ENCODE measurements around the gene COL26A1. TPM values are rescaled to one million over a fixed set of nuclear protein-coding genes. Genes with fewer than 3 reads are reported as not detected.

The COL26A1 gene
- total RNA-seq (ENCODE audit: unreplicated experiment): 66.2 TPM
- long read RNA-seq, transcript COL26A1-201 (13 exons, 3,033 nt): minor isoform, 8 of 30 reads
- long read RNA-seq, transcript COL26A1-203 (13 exons, 2,970 nt): major isoform, 10 of 30 reads
- long read RNA-seq, partial matches to known transcripts: 0 of 30 reads
- long read RNA-seq, other reads (novel, unspliced or antisense): 12 of 30 reads

GRCh38 chr7:101362334-101363195, at the start of gene COL26A1:
COL26A1 (plus strand) TSS chr7:101362875; CDS start chr7:101363033, 158 bp downstream.
- DNase-seq: peak; percentile 81
- Mint-ChIP-seq H3K27ac (ENCODE audit: unreplicated experiment) (peak within 1 kb of the TSS; percentile 43), H3K27me3 (ENCODE audit: unreplicated experiment) (peaks cover 2% of the 10 kb centered on the region), H3K4me3 (ENCODE audit: unreplicated experiment) (peak within 1 kb of the TSS; percentile 86), H3K9me3 (ENCODE audit: unreplicated experiment) (no peaks in the 10 kb centered on the region), H3K36me3 (ENCODE audit: unreplicated experiment) (no peaks in the 10 kb centered on the region), H3K4me1 (ENCODE audit: low read depth, unreplicated experiment) (peaks cover 15% of the 10 kb centered on the region)
- TF ChIP-seq, protein P1, sequence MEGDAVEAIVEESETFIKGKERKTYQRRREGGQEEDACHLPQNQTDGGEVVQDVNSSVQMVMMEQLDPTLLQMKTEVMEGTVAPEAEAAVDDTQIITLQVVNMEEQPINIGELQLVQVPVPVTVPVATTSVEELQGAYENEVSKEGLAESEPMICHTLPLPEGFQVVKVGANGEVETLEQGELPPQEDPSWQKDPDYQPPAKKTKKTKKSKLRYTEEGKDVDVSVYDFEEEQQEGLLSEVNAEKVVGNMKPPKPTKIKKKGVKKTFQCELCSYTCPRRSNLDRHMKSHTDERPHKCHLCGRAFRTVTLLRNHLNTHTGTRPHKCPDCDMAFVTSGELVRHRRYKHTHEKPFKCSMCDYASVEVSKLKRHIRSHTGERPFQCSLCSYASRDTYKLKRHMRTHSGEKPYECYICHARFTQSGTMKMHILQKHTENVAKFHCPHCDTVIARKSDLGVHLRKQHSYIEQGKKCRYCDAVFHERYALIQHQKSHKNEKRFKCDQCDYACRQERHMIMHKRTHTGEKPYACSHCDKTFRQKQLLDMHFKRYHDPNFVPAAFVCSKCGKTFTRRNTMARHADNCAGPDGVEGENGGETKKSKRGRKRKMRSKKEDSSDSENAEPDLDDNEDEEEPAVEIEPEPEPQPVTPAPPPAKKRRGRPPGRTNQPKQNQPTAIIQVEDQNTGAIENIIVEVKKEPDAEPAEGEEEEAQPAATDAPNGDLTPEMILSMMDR (IDR thresholded peaks at IDR 0.05; ENCODE audit: partially characterized antibody, unreplicated experiment): no peak

DNA sequence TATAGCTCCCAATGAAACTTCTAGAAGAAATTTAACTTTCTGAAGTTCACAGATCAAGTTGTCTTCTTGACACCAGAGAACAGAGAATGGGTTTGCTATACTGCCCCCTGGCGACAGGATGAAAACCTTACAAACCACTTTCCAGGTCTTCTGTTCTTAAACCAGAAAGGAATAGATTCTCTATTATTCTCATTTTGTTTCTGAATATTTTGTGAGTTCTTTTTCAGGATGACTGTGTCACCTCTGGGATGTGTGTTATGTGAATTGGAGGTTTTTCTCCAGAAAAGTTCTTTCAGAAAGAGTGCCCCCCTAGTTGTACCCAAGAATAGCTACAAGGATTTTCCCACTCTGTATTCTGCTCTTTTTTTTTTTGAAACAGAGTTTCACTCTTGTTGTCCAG, 47.3 kb upstream of the COL26A1 start:
- H3K36me3 Mint-ChIP-seq (ENCODE audit: unreplicated experiment): peaks cover 12% of the 10 kb centered on the region
- DNase-seq: peak; percentile 41
- H3K9me3 Mint-ChIP-seq (ENCODE audit: unreplicated experiment): peaks cover 7% of the 10 kb centered on the region
- H3K4me3 Mint-ChIP-seq (ENCODE audit: unreplicated experiment): no peak overlapping the region
- H3K4me1 Mint-ChIP-seq (ENCODE audit: low read depth, unreplicated experiment): no peaks in the 10 kb centered on the region
- H3K27ac Mint-ChIP-seq (ENCODE audit: unreplicated experiment): no peak overlapping the region
- TF ChIP-seq, protein P1 (IDR thresholded peaks at IDR 0.05; ENCODE audit: partially characterized antibody, unreplicated experiment): peak; percentile 80
- peaks cover 1% of the 10 kb centered on the region for H3K27me3 Mint-ChIP-seq (ENCODE audit: unreplicated experiment)

DNA sequence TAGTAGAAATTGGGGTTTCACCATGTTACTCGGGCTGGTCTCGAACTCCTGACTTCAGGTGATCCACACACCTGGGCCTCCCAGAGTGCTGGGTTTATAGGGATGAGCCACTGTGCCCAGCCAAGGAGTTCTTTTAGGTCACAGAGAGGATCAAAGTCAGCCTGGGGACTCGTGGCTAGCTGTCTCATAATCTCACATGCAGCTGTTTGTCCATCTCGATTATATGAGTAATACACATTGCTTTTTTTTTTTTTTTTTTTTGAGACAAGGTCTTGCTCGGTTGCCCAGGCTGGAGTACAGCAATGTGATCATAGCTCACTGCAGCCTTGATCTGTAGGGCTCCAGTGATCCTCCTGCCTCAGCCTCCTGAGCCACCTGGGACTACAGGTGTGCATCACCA, 43.3 kb upstream of the COL26A1 start:
- Mint-ChIP-seq H3K9me3 (ENCODE audit: unreplicated experiment) (peaks cover 5% of the 10 kb centered on the region), H3K4me1 (ENCODE audit: low read depth, unreplicated experiment) (peaks cover 3% of the 10 kb centered on the region), H3K27ac (ENCODE audit: unreplicated experiment) (no peak overlapping the region), H3K4me3 (ENCODE audit: unreplicated experiment) (no peak overlapping the region), H3K36me3 (ENCODE audit: unreplicated experiment) (peaks cover 5% of the 10 kb centered on the region), H3K27me3 (ENCODE audit: unreplicated experiment) (peaks cover 5% of the 10 kb centered on the region)
- no peak for DNase-seq
- TF ChIP-seq, protein P1 (IDR thresholded peaks at IDR 0.05; ENCODE audit: partially characterized antibody, unreplicated experiment): no peak

DNA sequence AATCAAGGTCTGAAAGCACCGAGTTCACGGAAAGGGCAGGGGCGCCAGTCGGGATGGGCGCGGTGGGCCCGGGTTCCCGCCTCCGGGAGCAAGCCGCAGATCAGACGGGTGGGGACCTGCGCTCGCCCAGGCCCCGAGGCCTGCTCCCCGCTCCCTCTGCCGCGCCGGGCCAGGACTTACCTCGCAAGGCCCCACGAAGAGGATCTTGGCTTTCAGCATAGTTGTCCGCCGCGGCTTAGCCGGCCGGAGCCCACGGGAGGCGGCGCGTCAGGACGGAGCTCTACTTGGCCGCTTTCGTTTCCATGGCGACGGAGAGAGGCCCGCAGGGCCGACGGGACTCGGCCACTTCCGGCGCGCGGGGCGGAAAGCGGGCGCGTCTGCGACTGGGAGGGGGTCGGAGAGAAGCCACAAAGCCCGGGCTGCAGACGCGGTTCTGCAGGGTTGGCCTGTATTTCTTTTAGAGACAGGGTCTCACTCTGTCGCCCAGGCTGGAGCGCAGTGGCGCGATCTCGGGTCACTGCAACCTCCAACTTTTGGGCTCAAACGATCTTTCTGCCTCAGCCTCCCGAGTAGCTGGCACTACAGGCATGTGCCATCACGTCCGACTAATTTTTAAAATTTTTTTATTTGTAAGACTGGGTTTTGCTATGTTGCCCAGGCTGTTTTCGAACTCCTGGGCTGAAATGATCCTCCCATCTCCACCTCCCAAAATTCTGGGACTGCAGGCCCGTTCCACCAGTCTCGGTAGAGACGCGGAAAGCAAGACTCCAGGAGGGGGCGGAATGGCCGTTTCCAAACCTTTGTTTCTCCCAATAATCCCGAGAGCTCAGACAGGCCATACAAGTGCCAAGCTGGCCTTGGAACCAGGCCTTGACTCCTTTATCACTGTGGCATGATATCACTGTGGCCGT, 40.9 kb upstream of the COL26A1 start, which contains the start of gene IFT22:
TSS of gene IFT22 (minus strand) at position 322 of the 911 bp plus-strand sequence. CDS start at position 219, 103 bp downstream.
- H3K4me3 Mint-ChIP-seq (ENCODE audit: unreplicated experiment): peak within 1 kb of the TSS; percentile 95
- TF ChIP-seq, protein P1 (IDR thresholded peaks at IDR 0.05; ENCODE audit: partially characterized antibody, unreplicated experiment): no peak
- peak within 1 kb of the TSS; percentile 97 for H3K27ac Mint-ChIP-seq (ENCODE audit: unreplicated experiment)
- peak; percentile 95 for DNase-seq
- no peaks in the 10 kb centered on the region for H3K36me3 Mint-ChIP-seq (ENCODE audit: unreplicated experiment)
- H3K27me3 Mint-ChIP-seq (ENCODE audit: unreplicated experiment): peaks cover 5% of the 10 kb centered on the region
- peaks cover 5% of the 10 kb centered on the region for H3K9me3 Mint-ChIP-seq (ENCODE audit: unreplicated experiment)
- H3K4me1 Mint-ChIP-seq (ENCODE audit: low read depth, unreplicated experiment): peaks cover 3% of the 10 kb centered on the region

Data from glutamatergic neuron (in vitro differentiated cells).